ELR (cell line): ENCODE results near the gene IL17RA.
A peak's percentile ranks its signal among the peaks of the same experiment; 100 is the strongest.

Experiments used
- DNase-seq: peaks from one replicate; pipeline ENCODE4 v3.0.0-alpha.2; 2015; ENCODE audit warnings: low read depth

Gene IL17RA

GRCh38 chr22:17083811-17084441 is 874 bp upstream of the IL17RA start:
- DNase-seq: no peak

GRCh38 chr22:17085277-17086181 is 729 bp downstream of the IL17RA start:
- DNase-seq: peak; percentile 30

- DNase-seq: no peak
Measured at GRCh38 chr22:17086296-17086695, 1.5 kb downstream of the IL17RA start.

- DNase-seq: no peak
Measured at GRCh38 chr22:17086788-17087497, 2.1 kb downstream of the IL17RA start.

- peak; percentile 54 for DNase-seq
Measured at GRCh38 chr22:17087498-17088131, 2.8 kb downstream of the IL17RA start.

- no peak for DNase-seq
Measured at GRCh38 chr22:17090550-17090949, 5.8 kb downstream of the IL17RA start.

- DNase-seq: no peak
Measured at GRCh38 chr22:17091851-17092250, 7.1 kb downstream of the IL17RA start.

- DNase-seq: no peak
Measured at GRCh38 chr22:17093081-17093480, 8.3 kb downstream of the IL17RA start.

- DNase-seq: peak; percentile 29
Measured at GRCh38 chr22:17095538-17095937, 10.7 kb downstream of the IL17RA start.

GRCh38 chr22:17096071-17096470 is 11.3 kb downstream of the IL17RA start:
- no peak for DNase-seq

- DNase-seq: no peak
Measured at GRCh38 chr22:17097062-17097461, 12.3 kb downstream of the IL17RA start.

- DNase-seq: no peak
Measured at GRCh38 chr22:17097701-17098100, 12.9 kb downstream of the IL17RA start.

GRCh38 chr22:17098379-17098819 is 13.6 kb downstream of the IL17RA start:
- DNase-seq: no peak

GRCh38 chr22:17100621-17101020 is 15.8 kb downstream of the IL17RA start:
- DNase-seq: no peak

- DNase-seq: no peak
Measured at GRCh38 chr22:17101475-17102296, 16.9 kb downstream of the IL17RA start.

- no peak for DNase-seq
Measured at GRCh38 chr22:17102297-17102667, 17.5 kb downstream of the IL17RA start.

GRCh38 chr22:17103351-17103750 is 18.6 kb downstream of the IL17RA start:
- DNase-seq: no peak

GRCh38 chr22:17104336-17104935 is 19.6 kb downstream of the IL17RA start:
- no peak for DNase-seq

GRCh38 chr22:17105143-17106129 is 20.6 kb downstream of the IL17RA start:
- DNase-seq: no peak
